GM08714 (cell line): ENCODE results near the gene RAB3B.
"Not testable (repeated sequence)": the region's sequence is repeated elsewhere in the genome, so short reads cannot be mapped to it uniquely, and the experiment has no call there.

Experiments
- H3K4me3 ChIP-seq: fragments of 200-500 bp; sonication (Bioruptor generic); 2 replicates; pipeline ENCODE4 v1.5.1; 2014; ENCODE audit warnings: mild to moderate bottlenecking, low read length, inconsistent platforms
- ZNF274 ChIP-seq: IDR thresholded peaks from 2 replicates; pipeline ENCODE4 v1.6.1; 2012; ENCODE audit warnings: mild to moderate bottlenecking, low read depth, low read length

RAB3B gene

GRCh38 chr1:51901151-51901550 lies 89.3 kb downstream of the RAB3B start:
- no peak overlapping the region for H3K4me3 ChIP-seq
- TF ChIP-seq ZNF274: no peak

- no peak overlapping the region for H3K4me3 ChIP-seq
- no peak for TF ChIP-seq ZNF274
Observed at GRCh38 chr1:51899022-51899421, 91.5 kb downstream of the RAB3B start.

- TF ChIP-seq ZNF274: no peak
- no peak overlapping the region for H3K4me3 ChIP-seq
Observed at GRCh38 chr1:51898090-51898734, 92.3 kb downstream of the RAB3B start.

GRCh38 chr1:51897699-51898031 lies 92.8 kb downstream of the RAB3B start:
- H3K4me3 ChIP-seq: no peak overlapping the region
- TF ChIP-seq ZNF274: no peak

GRCh38 chr1:51894748-51895147 lies 95.8 kb downstream of the RAB3B start:
- H3K4me3 ChIP-seq: not testable (repeated sequence)

- H3K4me3 ChIP-seq: peak within 1 kb of the TSS; percentile 96
- no peak for TF ChIP-seq ZNF274
Observed at GRCh38 chr1:51878616-51879336, 111.7 kb downstream of the RAB3B start, which contains the start of gene NRDC. Gene NRDC (minus strand): TSS chr1:51878727. CDS start chr1:51878615, 112 bp downstream.

GRCh38 chr1:51878308-51878615 lies 112.2 kb downstream of the RAB3B start:
- TF ChIP-seq ZNF274: no peak
- peak overlapping the region; percentile 96 for H3K4me3 ChIP-seq

- peak overlapping the region; percentile 96 for H3K4me3 ChIP-seq
- TF ChIP-seq ZNF274: no peak
Observed at GRCh38 chr1:51877434-51878307, 112.8 kb downstream of the RAB3B start.

- no peak for TF ChIP-seq ZNF274
- no peak overlapping the region; the same call in 1 of the 2 replicates for H3K4me3 ChIP-seq
Observed at GRCh38 chr1:51875836-51876235, 114.7 kb downstream of the RAB3B start.

GRCh38 chr1:51875291-51875772 lies 115.2 kb downstream of the RAB3B start:
- TF ChIP-seq ZNF274: no peak
- peak overlapping the region; percentile 14; the same call in 1 of the 2 replicates for H3K4me3 ChIP-seq

GRCh38 chr1:51873270-51873669 lies 117.2 kb downstream of the RAB3B start:
- H3K4me3 ChIP-seq: not testable (repeated sequence)

GRCh38 chr1:51871351-51871975 lies 119.0 kb downstream of the RAB3B start:
- no peak overlapping the region; the same call in 1 of the 2 replicates for H3K4me3 ChIP-seq
- no peak for TF ChIP-seq ZNF274

- TF ChIP-seq ZNF274: no peak
- H3K4me3 ChIP-seq: no peak overlapping the region
Observed at GRCh38 chr1:51870603-51871350, 119.7 kb downstream of the RAB3B start.
